HepG2 (cell line): ENCODE results near the gene SUSD3. TPM values are rescaled to one million over a fixed set of nuclear protein-coding genes. Genes with fewer than 3 reads are reported as not detected.

Source experiments
- CENPT ChIP-seq: sonication (generic); formaldehyde crosslinking; IDR thresholded peaks from 2 replicates; pipeline ENCODE4 v1.8.0; 2022; ENCODE audit warnings: low read depth, mild to moderate bottlenecking, moderate library complexity, missing genetic modification reagents
- DNMT3B ChIP-seq: conservative IDR thresholded peaks from 2 replicates; pipeline ENCODE4 v1.6.1; 2016; ENCODE audit warnings: missing biosample characterization, control low read depth
- FOXA1 ChIP-seq, 2 experiments: fragments of 450-650 bp in 1 of 2; sonication (generic) in 1 of 2; formaldehyde crosslinking in 1 of 2; IDR thresholded peaks; 2 replicates each; pipeline versions ENCODE4 v1.4.0 to v1.6.1; 2016 to 2020; ENCODE audit warnings: missing genetic modification reagents in 1 of 2
- GATAD1 ChIP-seq: IDR thresholded peaks from 2 replicates; pipeline ENCODE4 v1.6.1; 2016; ENCODE audit warnings: missing genetic modification reagents, missing compliant biosample characterization
- GMEB2 ChIP-seq: IDR thresholded peaks from 2 replicates; pipeline ENCODE4 v1.6.1; 2016; ENCODE audit warnings: missing biosample characterization, missing genetic modification reagents, low read depth
- HNRNPL ChIP-seq: fragments of 200-400 bp; formaldehyde crosslinking; IDR thresholded peaks from 2 replicates; pipeline ENCODE4 v1.6.1; 2017; ENCODE audit warnings: mild to moderate bottlenecking, low read depth, low read length
- KDM1A ChIP-seq: IDR thresholded peaks from 2 replicates; pipeline ENCODE4 v1.6.1; 2016; ENCODE audit warnings: missing compliant biosample characterization
- LBX2 ChIP-seq: sonication (generic); formaldehyde crosslinking; IDR thresholded peaks from 2 replicates; pipeline ENCODE4 v1.5.0; 2020; ENCODE audit warnings: missing genetic modification reagents, mild to moderate bottlenecking, borderline replicate concordance
- NR2F6 ChIP-seq, 2 experiments: IDR thresholded peaks; 2 replicates each; pipeline ENCODE4 v1.6.1; 2016; ENCODE audit warnings: antibody characterized with exemption in 1 of 2, mild to moderate bottlenecking in 1 of 2
- RFX5 ChIP-seq: IDR thresholded peaks from 2 replicates; pipeline ENCODE4 v1.6.1; 2011; ENCODE audit warnings: low read depth, low read length, improper control_type of control experiment
- SALL1 ChIP-seq: sonication (generic); formaldehyde crosslinking; IDR thresholded peaks from 2 replicates; pipeline ENCODE4 v1.8.0; 2022; ENCODE audit warnings: mild to moderate bottlenecking, missing genetic modification reagents
- SOX5 ChIP-seq: IDR thresholded peaks from 2 replicates; pipeline ENCODE4 v1.6.1; 2016; ENCODE audit warnings: borderline replicate concordance
- SRY ChIP-seq: sonication (generic); formaldehyde crosslinking; IDR thresholded peaks from 2 replicates; pipeline ENCODE4 v1.8.0; 2022; ENCODE audit warnings: mild to moderate bottlenecking, missing genetic modification reagents
- UBTF ChIP-seq: sonication (generic); formaldehyde crosslinking; IDR thresholded peaks from 2 replicates; pipeline ENCODE4 v1.4.0; 2020; ENCODE audit warnings: mild to moderate bottlenecking, missing genetic modification reagents
- ZBTB14 ChIP-seq: sonication (generic); formaldehyde crosslinking; IDR thresholded peaks from 2 replicates; pipeline ENCODE4 v1.4.0; 2020; ENCODE audit warnings: missing genetic modification reagents
- ZBTB20 ChIP-seq: sonication (generic); formaldehyde crosslinking; IDR thresholded peaks from 2 replicates; pipeline ENCODE4 v1.8.1; 2023; ENCODE audit warnings: missing genetic modification reagents, low read depth, mild to moderate bottlenecking, borderline replicate concordance
- ZNF207 ChIP-seq: fragments of 450-650 bp; IDR thresholded peaks from 2 replicates; pipeline ENCODE4 v1.6.1; 2016; ENCODE audit warnings: antibody characterized with exemption, borderline replicate concordance
- ZNF337 ChIP-seq: sonication (generic); formaldehyde crosslinking; IDR thresholded peaks from 2 replicates; pipeline ENCODE4 v1.5.1; 2020; ENCODE audit warnings: missing genetic modification reagents, low read depth, mild to moderate bottlenecking, borderline replicate concordance
- ZNF513 ChIP-seq: sonication (generic); formaldehyde crosslinking; conservative IDR thresholded peaks from 2 replicates; pipeline ENCODE4 v1.5.0; 2020; ENCODE audit warnings: missing genetic modification reagents
- ZNF546 ChIP-seq: sonication (generic); formaldehyde crosslinking; conservative IDR thresholded peaks from 2 replicates; pipeline ENCODE4 v1.8.1; 2023; ENCODE audit warnings: mild to moderate bottlenecking, missing genetic modification reagents
- ZNF616 ChIP-seq: sonication (generic); formaldehyde crosslinking; IDR thresholded peaks from 2 replicates; pipeline ENCODE4 v1.5.0; 2020; ENCODE audit warnings: low read depth, mild to moderate bottlenecking, missing genetic modification reagents
- ZNF670 ChIP-seq: sonication (generic); formaldehyde crosslinking; IDR thresholded peaks from 2 replicates; pipeline ENCODE4 v1.8.0; 2022; ENCODE audit warnings: mild to moderate bottlenecking, missing genetic modification reagents, borderline replicate concordance
- ZNF839 ChIP-seq: sonication (generic); formaldehyde crosslinking; IDR thresholded peaks from 2 replicates; pipeline ENCODE4 v1.4.0; 2020; ENCODE audit warnings: missing genetic modification reagents, mild to moderate bottlenecking, borderline replicate concordance
- polyA plus RNA-seq, 8 experiments: library from polyadenylated mRNA; depleted of rRNA in 3 of 8; stranded (reverse) in 7 of 8; unstranded in 1 of 8; fragments of >200 nt; fragmentation: Illumina TruSeq in 4 of 8; extraction: Trizol in 4 of 8; gene quantifications; 2 replicates each; pipeline versions ENCODE4 v1.2.1 to v1.2.3, GENCODE V29; 2011 to 2016; ENCODE audit warnings: low read depth in 4 of 8, missing spikeins in 1 of 8, mixed read lengths in 1 of 8; ENCODE audit not compliant: insufficient read depth in 1 of 8
- total RNA-seq, 5 experiments: library from RNA; depleted of rRNA; stranded (reverse); fragments of >200 nt; fragmentation: Illumina TruSeq; extraction: Trizol; gene quantifications; 2 replicates each; pipeline ENCODE4 v1.2.3, GENCODE V29; 2016; ENCODE audit warnings: low read depth in 1 of 5

The SUSD3 gene
- total and polyA plus RNA-seq, 2 of the 13 experiments (the other 11 are each of a cell fraction or from before 2014, with no cell fraction given): 7.0 to 9.1 TPM

GRCh38 chr9:93134015-93134739, 75.7 kb downstream of the SUSD3 start, which contains the start of gene NINJ1 (continued):
- TF ChIP-seq ZNF337: no peak
- no peak for TF ChIP-seq KDM1A (CRISPR knock-in tag)
- TF ChIP-seq ZNF670 (CRISPR knock-in tag): no peak
- TF ChIP-seq ZNF546 (CRISPR knock-in tag): peak; percentile 72; the same call in 1 of the 2 replicates
- TF ChIP-seq SALL1 (CRISPR knock-in tag): 0 out of 2 replicates have a peak, but pooled peaks have one; percentile 2
- TF ChIP-seq GATAD1 (CRISPR knock-in tag): no peak
- TF ChIP-seq ZBTB20 (CRISPR knock-in tag): peak; percentile 42; the same call in 1 of the 2 replicates
- TF ChIP-seq DNMT3B: no peak
- 0 out of 2 replicates have a peak, but pooled peaks have one; percentile 8 for TF ChIP-seq RFX5
- TF ChIP-seq FOXA1 (IDR thresholded peaks at IDR 0.05): no peak
- no peak for TF ChIP-seq FOXA1 (CRISPR knock-in tag; IDR thresholded peaks at IDR 0.05)
- no peak for TF ChIP-seq ZBTB14
- TF ChIP-seq ZNF616 (CRISPR knock-in tag): peak; percentile 18; the same call in 1 of the 2 replicates
- no peak for TF ChIP-seq ZNF839 (CRISPR knock-in tag)
- no peak for TF ChIP-seq GMEB2 (CRISPR knock-in tag)
- peak; percentile 79; the same call in 1 of the 2 replicates for TF ChIP-seq SRY (CRISPR knock-in tag)
- no peak for TF ChIP-seq ZNF513 (CRISPR knock-in tag)
- TF ChIP-seq SOX5 (CRISPR knock-in tag): no peak
- no peak; the same call in 1 of the 2 replicates for TF ChIP-seq NR2F6 (IDR thresholded peaks at IDR 0.05)
- TF ChIP-seq NR2F6 (CRISPR knock-in tag; IDR thresholded peaks at IDR 0.05): peak; percentile 15; the same call in 1 of the 2 replicates
- no peak for TF ChIP-seq ZNF207
- no peak for TF ChIP-seq HNRNPL
- no peak for TF ChIP-seq CENPT (CRISPR knock-in tag)
- no peak for TF ChIP-seq LBX2 (CRISPR knock-in tag)
- TF ChIP-seq UBTF (CRISPR knock-in tag): peak; percentile 88
